Central memory CD8-positive, alpha-beta T cell (primary cell): ENCODE measurements around the gene TNFAIP8.
A peak's percentile ranks its signal among the peaks of the same experiment; 100 is the strongest.

ENCODE experiments used
- ATAC-seq: fragments of 150-1000 bp; cut with Tn5 transposase; replicated peaks from 2 replicates; pipeline ENCODE4 v1.10.0; 2022; ENCODE audit warnings: mild to moderate bottlenecking, moderate FRiP score, moderate number of reproducible peaks; ENCODE audit not compliant: poor library complexity, severe bottlenecking; ENCODE audit errors: extremely low read depth
- DNase-seq, 2 donors: peaks; one replicate each; pipeline ENCODE4 v3.0.0; 2021; ENCODE audit warnings: low spot score in 2 of 2
- H3K27ac Mint-ChIP-seq: one replicate; pipeline ENCODE4 v1.8.0; 2022; ENCODE audit warnings: low read depth, mild to moderate bottlenecking, moderate library complexity, mixed read lengths
- H3K27me3 Mint-ChIP-seq: one replicate; pipeline ENCODE4 v1.8.0; 2022; ENCODE audit warnings: mixed read lengths
- H3K36me3 Mint-ChIP-seq: one replicate; pipeline ENCODE4 v1.8.0; 2022; ENCODE audit warnings: mild to moderate bottlenecking, moderate library complexity, mixed read lengths; ENCODE audit not compliant: insufficient read depth
- H3K4me1 Mint-ChIP-seq: one replicate; pipeline ENCODE4 v1.8.0; 2022; ENCODE audit warnings: mixed read lengths
- H3K4me3 Mint-ChIP-seq: one replicate; pipeline ENCODE4 v1.8.0; 2022; ENCODE audit warnings: mild to moderate bottlenecking, moderate library complexity, mixed read lengths
- H3K9me3 Mint-ChIP-seq: one replicate; pipeline ENCODE4 v1.8.0; 2022; ENCODE audit warnings: mixed read lengths

The TNFAIP8 gene

DNA sequence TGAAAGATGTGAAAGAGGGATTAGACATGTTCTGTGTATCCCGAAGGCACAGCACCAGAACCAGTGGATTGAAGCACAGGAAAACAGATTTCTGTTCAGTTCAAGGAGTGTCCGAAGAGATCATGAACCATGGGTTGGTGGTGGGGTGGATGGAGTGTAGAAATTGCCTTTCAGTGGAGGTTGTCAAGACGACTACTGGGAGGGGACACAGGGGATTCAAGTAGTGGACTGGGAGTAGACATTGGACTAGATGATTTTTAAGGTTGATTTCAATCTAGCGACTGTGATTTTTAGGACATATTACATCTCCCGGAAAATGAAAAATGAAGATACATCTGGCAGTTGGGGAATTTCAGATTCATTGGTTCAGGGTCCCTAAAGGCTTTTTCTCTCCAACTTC, 35.9 kb upstream of the TNFAIP8 start:
- Mint-ChIP-seq H3K4me1 (peaks cover 75% of the 10 kb centered on the region), H3K36me3 (peaks cover 14% of the 10 kb centered on the region), H3K9me3 (no peaks in the 10 kb centered on the region), H3K27me3 (no peaks in the 10 kb centered on the region), H3K27ac (no peak overlapping the region), H3K4me3 (no peak overlapping the region)
- no peak for DNase-seq
- ATAC-seq, result no peak

DNA sequence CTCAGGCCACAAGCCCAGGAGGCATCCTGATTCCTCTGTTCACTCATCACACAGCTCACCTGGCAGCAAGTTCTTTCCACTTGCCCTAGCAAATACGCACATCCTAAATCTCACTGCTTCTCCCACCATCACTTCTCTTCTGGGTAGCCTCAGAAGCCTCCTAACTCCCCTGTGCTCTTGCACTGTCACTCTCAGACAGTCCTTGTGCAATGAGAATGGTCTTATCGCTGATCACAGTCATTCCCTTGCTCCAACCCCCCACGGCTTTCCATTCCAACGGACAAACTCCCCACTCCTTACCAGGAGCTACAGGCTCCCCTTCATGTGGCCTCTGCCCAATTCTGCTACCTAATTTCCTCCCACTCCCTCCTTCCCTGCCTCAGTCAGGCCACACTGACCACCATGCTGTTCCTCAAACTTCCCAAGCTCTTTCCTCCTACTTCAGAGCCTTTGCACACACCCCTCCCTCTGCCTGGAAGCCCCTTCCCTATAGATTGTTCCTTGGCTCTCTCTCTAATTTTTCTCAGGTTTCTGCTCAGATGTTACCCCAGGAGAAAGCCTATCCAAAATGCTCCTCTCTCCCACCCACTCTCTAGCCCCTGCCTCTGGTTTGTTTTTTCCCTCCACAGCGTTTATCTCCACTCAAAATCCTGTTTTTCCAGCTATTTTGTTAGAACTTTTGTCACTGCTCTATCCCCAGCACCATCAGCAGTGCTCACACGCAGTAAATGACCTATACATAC, 34.1 kb upstream of the TNFAIP8 start:
- DNase-seq (no peak), ATAC-seq (no peak)
- no peaks in the 10 kb centered on the region for H3K9me3 Mint-ChIP-seq
- peaks cover 72% of the 10 kb centered on the region for H3K4me1 Mint-ChIP-seq
- H3K36me3 Mint-ChIP-seq, result peaks cover 14% of the 10 kb centered on the region
- H3K27ac Mint-ChIP-seq, result peak overlapping the region; percentile 85
- H3K4me3 Mint-ChIP-seq, result peak overlapping the region; percentile 19
- no peaks in the 10 kb centered on the region for H3K27me3 Mint-ChIP-seq

DNA sequence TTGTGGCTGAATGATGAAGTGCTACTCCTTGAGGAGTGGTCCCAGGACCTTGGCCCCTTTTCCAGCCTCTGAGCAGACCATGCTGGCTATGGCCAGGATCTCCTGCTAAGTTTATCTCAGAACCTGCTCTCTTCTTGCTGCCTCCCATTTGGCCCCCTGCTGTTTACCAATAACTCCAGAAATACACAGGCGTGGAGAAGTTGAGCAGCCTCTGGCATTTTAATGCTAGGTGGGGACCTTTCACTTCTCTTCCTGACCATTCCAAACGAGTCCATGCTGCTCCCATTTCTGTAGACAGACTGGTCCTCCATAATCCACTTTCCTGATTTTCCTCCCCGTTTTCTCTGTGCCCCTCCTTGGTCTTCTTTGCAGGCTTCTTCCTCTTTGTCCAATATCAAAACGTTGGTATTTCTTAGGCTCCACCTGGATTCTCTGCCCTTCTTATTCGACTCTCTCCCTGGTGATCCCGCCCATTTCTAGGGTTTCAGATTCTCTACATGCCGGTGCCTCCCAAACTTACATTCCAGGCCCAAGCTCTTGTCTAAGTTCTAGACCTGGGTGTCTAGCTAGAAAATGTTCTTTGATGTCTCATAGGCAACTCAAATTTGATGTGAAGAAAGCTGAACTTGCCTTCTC, 33.4 kb upstream of the TNFAIP8 start:
- Mint-ChIP-seq H3K4me1 (peaks cover 79% of the 10 kb centered on the region), H3K9me3 (no peaks in the 10 kb centered on the region), H3K4me3 (peak overlapping the region; percentile 19), H3K27ac (peak overlapping the region; percentile 85), H3K27me3 (no peaks in the 10 kb centered on the region), H3K36me3 (peaks cover 16% of the 10 kb centered on the region)
- no peak for ATAC-seq
- no peak for DNase-seq

DNA sequence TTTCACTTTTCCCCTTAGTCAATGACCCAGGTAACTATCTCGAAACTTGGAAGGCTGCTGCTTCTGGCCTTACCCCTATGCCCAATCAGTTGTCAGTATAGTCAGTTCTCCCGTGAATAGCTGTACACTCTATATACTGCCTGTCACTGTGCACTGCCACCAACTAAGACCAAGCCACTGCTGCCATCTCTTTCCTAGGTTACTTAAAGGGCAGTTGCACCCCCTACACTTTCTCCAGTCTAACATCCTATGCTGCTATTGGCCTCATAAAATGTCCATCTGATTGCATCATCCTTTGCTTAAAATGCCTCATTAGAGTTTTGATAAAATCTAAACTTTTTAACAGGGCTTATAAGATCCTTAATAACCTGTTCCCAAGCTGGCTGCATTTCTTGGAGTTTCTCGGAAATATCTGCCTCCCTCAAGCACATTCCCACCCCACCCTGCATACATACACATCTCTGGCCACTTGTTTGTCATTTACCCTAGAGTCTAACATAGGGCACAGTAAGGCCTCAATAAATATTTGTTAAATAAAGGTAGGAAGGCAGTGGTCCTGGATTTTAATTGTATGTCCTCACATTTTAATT, 32.8 kb upstream of the TNFAIP8 start:
- no peaks in the 10 kb centered on the region for H3K27me3 Mint-ChIP-seq
- H3K36me3 Mint-ChIP-seq, result peaks cover 16% of the 10 kb centered on the region
- H3K4me3 Mint-ChIP-seq, result peak overlapping the region; percentile 7
- no peak for DNase-seq
- H3K4me1 Mint-ChIP-seq, result peaks cover 83% of the 10 kb centered on the region
- H3K9me3 Mint-ChIP-seq, result no peaks in the 10 kb centered on the region
- ATAC-seq, result no peak
- H3K27ac Mint-ChIP-seq, result peak overlapping the region; percentile 85

DNA sequence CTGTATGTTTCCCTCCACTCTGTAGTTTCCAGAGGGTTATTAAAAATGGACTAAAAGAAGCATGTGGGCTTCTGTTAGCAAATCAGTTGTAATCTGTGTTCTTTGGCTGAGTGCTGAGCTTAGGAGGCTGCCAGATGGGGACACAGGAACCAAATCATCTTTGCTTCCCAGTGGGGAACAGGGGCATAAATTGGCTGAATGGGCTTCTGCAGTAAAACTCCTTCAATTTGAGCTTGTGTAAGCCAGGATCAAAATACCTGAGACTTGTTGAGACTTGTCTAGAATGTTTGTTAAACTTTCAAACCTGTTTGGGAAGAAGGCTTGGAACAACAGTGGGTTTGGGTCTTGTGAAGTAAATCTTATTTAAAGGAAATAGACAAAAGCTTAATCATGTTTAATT, 32.2 kb upstream of the TNFAIP8 start:
- Mint-ChIP-seq H3K27me3 (no peaks in the 10 kb centered on the region), H3K9me3 (no peaks in the 10 kb centered on the region), H3K36me3 (peaks cover 14% of the 10 kb centered on the region), H3K27ac (peak overlapping the region; percentile 85), H3K4me3 (no peak overlapping the region), H3K4me1 (peaks cover 83% of the 10 kb centered on the region)
- ATAC-seq (no peak), DNase-seq (no peak)

DNA sequence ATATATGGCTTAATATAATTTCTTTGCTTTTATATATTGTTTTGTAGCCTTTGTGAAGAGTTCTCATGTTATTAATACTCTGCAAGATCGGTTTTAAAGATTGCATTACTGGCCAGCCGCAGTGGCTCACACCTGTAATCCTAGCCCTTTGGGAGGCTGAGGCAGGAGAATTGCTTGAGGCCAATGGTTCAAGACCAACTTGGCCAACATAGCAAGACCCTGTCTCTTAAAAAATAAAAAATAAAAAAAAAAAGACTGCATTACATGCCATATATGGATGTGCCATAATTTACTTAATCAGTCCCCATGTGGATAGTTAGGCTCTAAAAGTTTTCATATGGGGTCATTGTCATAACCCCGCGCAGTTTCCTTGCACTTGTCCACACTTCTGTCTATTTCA, 31.0 kb upstream of the TNFAIP8 start:
- no peaks in the 10 kb centered on the region for H3K27me3 Mint-ChIP-seq
- H3K9me3 Mint-ChIP-seq, result no peaks in the 10 kb centered on the region
- no peak for DNase-seq
- no peak overlapping the region for H3K27ac Mint-ChIP-seq
- H3K4me3 Mint-ChIP-seq, result no peak overlapping the region
- ATAC-seq, result no peak
- peaks cover 83% of the 10 kb centered on the region for H3K4me1 Mint-ChIP-seq
- H3K36me3 Mint-ChIP-seq, result peaks cover 13% of the 10 kb centered on the region

DNA sequence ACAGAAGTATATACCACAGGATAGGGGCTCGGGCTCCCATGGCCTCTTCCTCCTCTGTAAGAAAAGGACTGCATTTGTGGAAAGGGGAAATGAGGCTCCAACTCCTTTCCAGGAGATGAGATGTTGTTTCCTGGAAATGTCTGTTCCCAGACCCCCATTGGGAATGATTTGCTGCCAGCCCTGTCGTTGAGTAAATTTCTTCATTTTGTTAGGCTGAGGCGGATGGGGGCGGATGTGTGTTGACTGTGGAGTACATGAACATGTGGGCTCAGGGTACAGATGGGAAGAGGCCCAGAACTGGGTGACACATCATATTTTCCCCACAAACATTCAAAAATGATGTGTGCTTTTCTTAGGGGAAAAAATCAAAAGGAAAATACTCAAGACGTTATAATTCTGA, 28.8 kb upstream of the TNFAIP8 start:
- ATAC-seq, result no peak
- H3K27me3 Mint-ChIP-seq, result no peaks in the 10 kb centered on the region
- H3K4me3 Mint-ChIP-seq, result peak overlapping the region; percentile 63
- no peaks in the 10 kb centered on the region for H3K9me3 Mint-ChIP-seq
- no peak for DNase-seq
- H3K36me3 Mint-ChIP-seq, result peaks cover 11% of the 10 kb centered on the region
- H3K4me1 Mint-ChIP-seq, result peaks cover 83% of the 10 kb centered on the region
- peak overlapping the region; percentile 93 for H3K27ac Mint-ChIP-seq

DNA sequence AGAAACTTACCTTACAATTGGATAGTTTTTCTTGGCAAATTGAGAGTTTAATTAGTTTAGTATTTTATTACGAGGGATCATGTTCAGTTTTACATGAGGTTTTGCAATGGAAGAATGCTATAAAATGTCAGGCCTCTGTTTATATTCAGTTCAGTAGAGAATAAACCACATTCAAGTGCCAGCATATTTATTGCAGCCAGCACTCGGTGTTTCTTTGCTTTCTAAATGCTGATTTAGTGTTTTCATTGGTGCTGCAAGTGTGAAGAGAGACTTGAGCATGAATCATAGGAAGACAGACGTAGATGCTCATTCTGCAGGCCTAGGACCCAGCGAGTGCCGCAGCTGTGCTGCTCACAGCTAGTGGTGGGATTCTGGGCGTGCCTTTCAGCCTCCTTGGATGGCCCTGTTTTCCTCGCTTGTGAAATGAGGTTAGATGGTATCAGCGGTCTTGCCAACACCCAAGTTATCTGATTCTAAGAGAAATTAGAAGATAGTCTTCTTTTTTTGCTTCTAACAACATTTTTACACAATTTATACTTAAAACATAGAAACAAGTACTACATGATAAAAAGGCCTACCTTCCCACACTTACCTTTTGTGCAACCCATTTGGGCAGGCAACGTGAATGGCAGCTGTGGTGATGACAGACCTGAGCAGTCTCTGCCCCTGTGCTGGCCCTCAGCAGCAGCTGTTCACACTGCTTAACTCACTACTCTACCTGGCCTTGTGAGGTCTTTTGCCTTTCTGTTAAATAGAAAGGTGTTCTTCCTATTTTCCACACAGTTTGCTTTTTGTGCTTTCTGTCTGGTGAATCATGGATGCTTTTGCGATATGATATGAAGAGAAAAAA, 26.8 kb upstream of the TNFAIP8 start:
- H3K27me3 Mint-ChIP-seq, result no peaks in the 10 kb centered on the region
- H3K4me1 Mint-ChIP-seq, result peaks cover 84% of the 10 kb centered on the region
- peaks cover 14% of the 10 kb centered on the region for H3K36me3 Mint-ChIP-seq
- no peaks in the 10 kb centered on the region for H3K9me3 Mint-ChIP-seq
- H3K4me3 Mint-ChIP-seq, result peak overlapping the region; percentile 62
- peak overlapping the region; percentile 93 for H3K27ac Mint-ChIP-seq
- peak; percentile 64 for ATAC-seq
- DNase-seq, result peak in 1 of 2 donors; percentile 57

DNA sequence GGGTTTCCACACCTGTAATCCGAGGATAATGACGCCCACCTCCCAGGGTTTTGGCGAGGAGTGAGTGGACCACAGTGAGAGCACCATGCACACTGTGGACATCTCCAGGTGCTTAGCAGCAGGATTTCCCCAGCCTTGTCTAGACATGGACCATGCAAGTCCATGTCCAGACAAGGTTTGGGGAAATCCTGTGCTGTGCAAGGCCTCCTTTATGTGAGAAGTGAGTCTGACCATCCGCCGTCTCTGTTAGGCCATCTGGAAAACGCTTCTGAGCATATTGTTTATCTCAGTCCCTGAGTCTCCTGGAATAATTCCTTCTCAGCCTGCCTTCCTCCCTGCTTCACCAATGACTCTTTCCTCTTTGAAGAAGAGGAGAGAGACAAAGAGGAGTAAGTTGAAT, 26.2 kb upstream of the TNFAIP8 start:
- no peaks in the 10 kb centered on the region for H3K27me3 Mint-ChIP-seq
- H3K36me3 Mint-ChIP-seq, result peaks cover 14% of the 10 kb centered on the region
- H3K27ac Mint-ChIP-seq, result peak overlapping the region; percentile 93
- no peak for ATAC-seq
- peak overlapping the region; percentile 62 for H3K4me3 Mint-ChIP-seq
- no peaks in the 10 kb centered on the region for H3K9me3 Mint-ChIP-seq
- DNase-seq, result no peak
- peaks cover 90% of the 10 kb centered on the region for H3K4me1 Mint-ChIP-seq

DNA sequence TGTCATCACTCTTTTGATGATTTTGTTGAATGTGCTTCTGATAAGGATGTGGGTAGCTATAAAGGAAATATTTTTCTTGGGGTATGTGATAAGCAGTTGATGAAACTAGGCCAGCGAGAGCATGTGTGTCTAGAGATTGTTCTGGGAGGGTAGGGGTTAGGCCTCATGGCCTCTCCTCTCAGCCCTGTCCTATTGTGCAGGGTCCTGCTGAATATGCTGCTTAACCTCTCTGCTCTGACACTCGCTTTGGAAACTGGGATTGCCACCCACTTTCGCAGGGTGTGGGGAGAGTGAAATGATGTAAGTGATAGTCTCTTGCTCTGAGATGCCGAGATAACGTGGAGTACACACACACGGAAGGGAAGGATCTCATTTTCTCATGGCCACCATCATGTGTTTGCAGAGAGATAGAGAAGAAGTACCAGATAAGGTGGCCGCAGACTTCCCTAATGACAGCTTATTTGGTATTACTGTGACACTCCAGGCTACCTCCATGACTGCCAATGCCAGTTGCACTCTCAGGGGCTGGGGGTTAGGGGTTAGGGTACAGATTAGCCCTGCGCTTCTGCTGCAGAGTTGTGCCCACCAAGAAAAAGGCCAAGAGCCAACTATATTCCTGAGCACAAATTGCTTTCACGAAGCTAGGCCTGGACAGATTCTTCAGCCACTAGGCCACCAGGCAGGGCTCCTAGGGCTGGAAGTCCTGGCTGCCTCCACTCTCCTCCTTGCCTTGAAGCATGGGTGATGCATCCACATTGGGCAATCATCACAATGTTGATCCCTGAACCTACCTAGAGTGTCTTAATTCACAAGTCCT, 25.2 kb upstream of the TNFAIP8 start:
- H3K4me1 Mint-ChIP-seq, result peaks cover 96% of the 10 kb centered on the region
- no peaks in the 10 kb centered on the region for H3K9me3 Mint-ChIP-seq
- peak overlapping the region; percentile 62 for H3K4me3 Mint-ChIP-seq
- peak; percentile 36 to 56 for DNase-seq
- H3K27ac Mint-ChIP-seq, result peak overlapping the region; percentile 93
- ATAC-seq, result peak; percentile 67
- peaks cover 14% of the 10 kb centered on the region for H3K36me3 Mint-ChIP-seq
- H3K27me3 Mint-ChIP-seq, result no peaks in the 10 kb centered on the region

DNA sequence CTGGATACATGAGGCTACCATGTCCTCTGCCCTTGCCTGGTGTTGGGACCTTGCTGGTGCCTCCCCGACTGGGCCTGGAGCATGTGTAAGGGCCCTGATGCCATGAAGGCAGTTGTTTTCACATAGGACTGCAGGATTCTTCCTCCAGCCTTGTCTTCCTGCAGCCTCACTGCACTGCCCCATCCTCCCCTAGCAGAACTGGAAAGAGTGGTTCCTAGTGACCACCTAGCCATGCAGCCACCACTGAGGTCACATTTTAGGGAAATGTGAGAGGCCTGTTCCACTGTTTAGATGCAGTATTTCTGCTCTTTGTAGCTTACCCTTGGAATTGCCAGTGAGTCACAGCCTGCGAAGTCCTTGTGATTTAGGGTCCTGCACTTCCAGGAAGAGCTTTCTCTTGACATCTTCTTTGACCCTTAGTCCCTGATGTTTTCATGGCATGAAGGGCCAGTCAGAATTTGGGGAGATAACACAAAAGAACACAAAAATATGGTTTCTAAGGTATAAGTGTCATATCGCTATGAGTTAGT, 24.2 kb upstream of the TNFAIP8 start:
- Mint-ChIP-seq H3K9me3 (no peaks in the 10 kb centered on the region), H3K36me3 (peaks cover 12% of the 10 kb centered on the region), H3K27me3 (no peaks in the 10 kb centered on the region), H3K27ac (peak overlapping the region; percentile 93), H3K4me3 (peak overlapping the region; percentile 73), H3K4me1 (peaks cover 94% of the 10 kb centered on the region)
- no peak for ATAC-seq
- no peak for DNase-seq
